Ovary (tissue), 9 donors: ENCODE measurements around the gene DNAH8. TPM values are rescaled to one million over a fixed set of nuclear protein-coding genes. Genes with fewer than 3 reads are reported as not detected.

ENCODE experiments used
- DNase-seq, 5 donors: peaks; one replicate each; pipeline ENCODE4 v3.0.0-alpha.2; 2019 to 2020
- H3K27ac ChIP-seq, 2 donors: fragments of 200-600 bp; one replicate each; pipeline versions ENCODE4 v1.5.1 to v1.8.0; 2019 to 2022
- H3K27me3 ChIP-seq: fragments of 200-600 bp; one replicate; pipeline ENCODE4 v1.8.0; 2022
- H3K36me3 ChIP-seq: fragments of 200-600 bp; sonication (generic); one replicate; pipeline ENCODE4 v1.5.1; 2019
- H3K4me1 ChIP-seq: one replicate; pipeline ENCODE4 v1.8.1; 2013; ENCODE audit warnings: mild to moderate bottlenecking, moderate library complexity; ENCODE audit not compliant: insufficient read depth
- H3K4me3 ChIP-seq: fragments of 200-600 bp; sonication (generic); one replicate; pipeline ENCODE4 v1.5.1; 2017
- H3K9me3 ChIP-seq, 2 donors: fragments of 200-600 bp in 1 of 2; sonication (generic) in 1 of 2; one replicate each; pipeline versions ENCODE4 v1.5.1 to v1.8.1; 2013 to 2019; ENCODE audit warnings: mild to moderate bottlenecking in 1 of 2, moderate library complexity in 1 of 2
- EP300 ChIP-seq: sonication (generic); formaldehyde crosslinking; IDR thresholded peaks from one replicate; pipeline ENCODE4 v1.6.1; 2017; ENCODE audit warnings: antibody characterized with exemption
- POLR2A ChIP-seq: fragments of 450-650 bp; IDR thresholded peaks from one replicate; pipeline ENCODE4 v1.6.1; 2017; ENCODE audit warnings: antibody characterized with exemption, mild to moderate bottlenecking, moderate library complexity
- WGBS, 3 donors: extraction: QIAGEN DNeasy Blood & Tissue Kit in 1 of 3; methylation state at CpG; one replicate each; pipeline versions ENCODE4 v1.1.5 to v1.1.7; 2013 to 2017; 5-methylcytosine and 5-hydroxymethylcytosine counted together
- intact Hi-C, 4 donors: fragments of 100-400 bp; cut with DNase I; formaldehyde crosslinking; loops; one replicate each; pipeline versions ENCODE4 v1.11.0 to v1.15.1; 2022 to 2023
- polyA plus RNA-seq, 2 donors: library from polyadenylated mRNA; stranded (reverse); fragments of 200-250 nt in 1 of 2; fragments of 350-450 nt in 1 of 2; fragmentation: Illumina TruSeq in 1 of 2; extraction: RNeasy Lipid Tissue Mini Kit (QIAGEN cat#74804) in 1 of 2; gene quantifications; one replicate each; pipeline ENCODE4 v1.2.3, GENCODE V29; 2013 to 2014
- total RNA-seq, 7 donors: library from RNA; depleted of rRNA in 2 of 7; stranded (reverse); fragments of >200 nt in 2 of 7; fragmentation: NEBNext Ultra II Directional in 3 of 7; extraction: Animal tissue kit (Norgen Biotek cat#: 25700) in 3 of 7; gene quantifications; one replicate each; pipeline versions ENCODE4 v1.1.0 to v1.2.4, GENCODE V29; 2016 to 2023
- TF ChIP-seq, protein P1 (sequence below), 3 donors: fragments of 450-650 bp in 2 of 3; fragments of 200-600 bp in 1 of 3; IDR thresholded peaks; one replicate each; pipeline versions ENCODE4 v1.5.1 to v1.8.0; 2016 to 2022; ENCODE audit warnings: antibody characterized with exemption in 3 of 3, mild to moderate bottlenecking in 1 of 3
- donor health status: DM: no; HTN: no; CAD: no; lungs with moderate emphysema.
- donor health status: DM: no; HTN: no; CAD: no.
- donor health status: Bipolar disorder and iron deficiency.
- donor health status: DM: yes; HTN: yes; CAD: no.
- donor health status: DM: no; HTN: no; CAD: no.
- donor health status: DM: yes; HTN: yes; CAD: no.

The DNAH8 gene
- total and polyA plus RNA-seq, 9 donors, result under 0.01 to 0.08 (median 0.01) TPM; not detected in 4

DNA sequence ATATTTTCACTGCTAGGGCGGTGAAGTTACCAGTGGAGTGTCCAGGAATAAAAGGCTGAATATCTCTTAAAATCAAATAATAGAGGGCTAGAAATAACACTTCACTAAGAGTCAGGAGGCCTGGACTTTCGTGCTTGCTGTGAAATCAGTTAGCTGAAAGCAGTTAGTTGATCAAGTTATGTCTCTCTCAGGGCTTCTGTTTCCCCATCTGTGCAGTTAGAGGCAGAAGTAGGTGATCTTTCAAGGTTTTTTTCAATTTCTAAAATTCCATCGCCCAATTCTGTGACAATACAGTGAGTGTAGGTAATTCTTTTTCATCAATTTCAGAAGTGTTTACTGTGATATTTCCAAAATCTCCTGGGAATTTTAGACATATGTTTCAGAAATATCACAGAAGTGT is 260.9 kb downstream of the DNAH8 start:
- no peaks in the 10 kb centered on the region for H3K9me3 ChIP-seq
- 52 to 63% (median 60%) methylated on average over 3 of the region's 3 CpGs for WGBS, 3 donors
- intact Hi-C loops, result no loop called here

DNA sequence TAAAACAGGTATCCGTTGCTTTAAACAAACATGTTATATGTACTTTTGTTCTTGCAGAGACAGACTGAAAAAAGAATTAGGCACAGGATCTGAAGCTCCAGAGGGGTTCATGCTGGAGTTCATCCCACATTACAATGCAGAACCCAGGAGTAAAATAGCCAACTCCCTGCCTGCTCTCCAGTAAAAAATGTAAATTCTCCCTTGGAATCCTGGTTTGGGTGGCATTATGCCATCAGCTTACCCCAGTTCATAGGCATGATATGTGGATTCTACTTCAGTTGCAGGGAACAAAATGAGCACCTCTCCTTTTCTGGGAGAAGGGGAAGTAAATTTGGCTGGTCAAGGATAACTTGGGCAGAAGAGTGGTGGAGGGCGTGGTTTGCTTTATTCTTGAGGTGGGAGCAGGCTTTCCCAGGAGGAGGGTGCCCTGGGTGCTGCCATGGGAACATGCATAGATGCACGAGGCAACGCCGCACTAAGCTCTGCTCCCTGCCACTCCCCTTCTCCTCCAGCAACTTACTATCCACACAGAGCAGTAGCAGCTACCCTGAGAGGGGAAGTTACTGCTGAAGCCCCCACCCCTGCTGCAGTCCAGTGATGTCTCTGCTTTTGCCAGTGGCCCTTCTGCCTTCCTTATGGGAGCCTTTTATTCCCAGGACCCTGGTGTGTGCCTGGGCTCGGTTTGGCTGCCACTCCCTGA is 261.8 kb downstream of the DNAH8 start:
- DNase-seq, result no peak
- Histone ChIP-seq H3K36me3 (no peaks in the 10 kb centered on the region), H3K4me1 (no peaks in the 10 kb centered on the region), H3K27ac (no peak overlapping the region), H3K27me3 (no peaks in the 10 kb centered on the region), H3K4me3 (no peak overlapping the region), H3K9me3 (no peaks in the 10 kb centered on the region)
- 52 to 60% (median 56%) methylated on average over 6 of the region's 6 CpGs for WGBS, 3 donors
- TF ChIP-seq, protein P1, sequence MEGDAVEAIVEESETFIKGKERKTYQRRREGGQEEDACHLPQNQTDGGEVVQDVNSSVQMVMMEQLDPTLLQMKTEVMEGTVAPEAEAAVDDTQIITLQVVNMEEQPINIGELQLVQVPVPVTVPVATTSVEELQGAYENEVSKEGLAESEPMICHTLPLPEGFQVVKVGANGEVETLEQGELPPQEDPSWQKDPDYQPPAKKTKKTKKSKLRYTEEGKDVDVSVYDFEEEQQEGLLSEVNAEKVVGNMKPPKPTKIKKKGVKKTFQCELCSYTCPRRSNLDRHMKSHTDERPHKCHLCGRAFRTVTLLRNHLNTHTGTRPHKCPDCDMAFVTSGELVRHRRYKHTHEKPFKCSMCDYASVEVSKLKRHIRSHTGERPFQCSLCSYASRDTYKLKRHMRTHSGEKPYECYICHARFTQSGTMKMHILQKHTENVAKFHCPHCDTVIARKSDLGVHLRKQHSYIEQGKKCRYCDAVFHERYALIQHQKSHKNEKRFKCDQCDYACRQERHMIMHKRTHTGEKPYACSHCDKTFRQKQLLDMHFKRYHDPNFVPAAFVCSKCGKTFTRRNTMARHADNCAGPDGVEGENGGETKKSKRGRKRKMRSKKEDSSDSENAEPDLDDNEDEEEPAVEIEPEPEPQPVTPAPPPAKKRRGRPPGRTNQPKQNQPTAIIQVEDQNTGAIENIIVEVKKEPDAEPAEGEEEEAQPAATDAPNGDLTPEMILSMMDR (IDR thresholded peaks at IDR 0.05), result no peak
- TF ChIP-seq EP300 (no peak), POLR2A (no peak)
- intact Hi-C loops, result no loop called here

More for the DNA sequence above, 260.9 kb downstream of the DNAH8 start:
- Histone ChIP-seq H3K36me3 (no peaks in the 10 kb centered on the region), H3K27me3 (no peaks in the 10 kb centered on the region), H3K27ac (no peak overlapping the region), H3K4me3 (no peak overlapping the region), H3K4me1 (no peaks in the 10 kb centered on the region)
- no peak for DNase-seq
- TF ChIP-seq POLR2A (no peak), EP300 (no peak)
- TF ChIP-seq, protein P1 (IDR thresholded peaks at IDR 0.05), result no peak

DNA sequence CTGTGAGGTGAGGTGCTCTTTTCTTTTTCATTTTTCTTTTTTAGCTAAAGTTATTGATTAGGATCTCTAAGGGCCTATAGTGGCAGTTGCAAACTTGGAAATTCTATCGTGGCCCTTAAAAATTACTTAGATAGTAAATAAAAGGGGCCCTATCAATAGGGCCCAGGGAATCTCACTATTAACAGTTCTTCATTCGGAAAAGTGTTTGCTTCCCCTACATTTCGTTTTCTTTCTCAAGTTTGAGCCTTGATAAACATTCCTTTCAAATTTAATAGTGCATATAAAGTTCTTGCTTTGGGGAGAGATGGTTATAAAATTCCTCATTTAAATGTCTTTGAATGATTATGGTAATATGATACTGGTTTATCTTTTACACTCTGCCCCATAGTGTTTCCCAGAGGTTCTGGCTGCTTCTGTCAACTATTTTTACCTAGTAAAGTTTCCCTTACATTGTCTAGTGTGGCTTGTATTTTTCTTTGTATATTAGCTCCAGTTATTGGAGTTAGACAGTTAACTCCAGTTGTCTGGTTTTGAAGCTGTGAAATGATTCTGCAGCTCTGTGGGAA is 263.1 kb downstream of the DNAH8 start:
- DNase-seq, result no peak
- TF ChIP-seq, protein P1 (IDR thresholded peaks at IDR 0.05), result no peak
- TF ChIP-seq POLR2A (no peak), EP300 (no peak)
- Histone ChIP-seq H3K4me1 (no peaks in the 10 kb centered on the region), H3K4me3 (no peak overlapping the region), H3K9me3 (no peaks in the 10 kb centered on the region), H3K27me3 (no peaks in the 10 kb centered on the region), H3K36me3 (no peaks in the 10 kb centered on the region), H3K27ac (no peak overlapping the region)
- 64 to 73% (median 67%) methylated on average over 3 of the region's 3 CpGs for WGBS, 3 donors
- intact Hi-C loops, result no loop called here

DNA sequence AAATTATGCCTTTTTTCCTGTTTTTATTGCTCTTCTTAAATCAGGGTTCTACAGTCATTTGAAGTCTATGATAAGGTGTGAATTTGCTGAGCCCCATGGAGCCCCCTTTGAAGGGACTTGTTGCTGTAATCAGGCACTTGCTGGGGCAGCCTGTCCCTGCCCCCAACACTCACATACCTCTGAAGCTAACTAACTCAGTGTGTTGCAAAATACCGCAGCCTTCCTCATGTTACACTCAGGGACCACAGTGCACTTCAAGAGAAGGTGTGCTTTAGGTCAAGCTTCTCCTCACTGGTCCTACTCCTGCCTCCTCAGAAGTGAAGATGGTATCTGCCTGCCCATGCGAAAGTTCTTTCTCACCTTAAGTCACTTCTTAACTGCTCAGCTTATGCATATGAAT is 267.4 kb downstream of the DNAH8 start:
- WGBS, 3 donors, result 63 to 69% (median 64%) methylated on average over 2 of the region's 2 CpGs
- DNase-seq, result no peak
- Histone ChIP-seq H3K9me3 (no peaks in the 10 kb centered on the region), H3K4me1 (no peaks in the 10 kb centered on the region), H3K36me3 (no peaks in the 10 kb centered on the region), H3K27me3 (no peaks in the 10 kb centered on the region), H3K27ac (no peak overlapping the region), H3K4me3 (no peak overlapping the region)
- intact Hi-C loops, result no loop called here
- TF ChIP-seq, protein P1 (IDR thresholded peaks at IDR 0.05), result no peak
